HepG2 (cell line): ENCODE measurements around the gene SEMA3F. TPM values are rescaled to one million over a fixed set of nuclear protein-coding genes. Genes with fewer than 3 reads are reported as not detected.

Source experiments
- AKAP8 ChIP-seq: sonication (generic); formaldehyde crosslinking; IDR thresholded peaks from 2 replicates; pipeline ENCODE4 v1.5.1; 2020; ENCODE audit warnings: mild to moderate bottlenecking, missing genetic modification reagents
- ARID2 ChIP-seq: sonication (generic); formaldehyde crosslinking; IDR thresholded peaks from 2 replicates; pipeline ENCODE4 v1.8.1; 2022; ENCODE audit warnings: mild to moderate bottlenecking, missing genetic modification reagents, borderline replicate concordance
- CEBPG ChIP-seq: IDR thresholded peaks from 2 replicates; pipeline ENCODE4 v1.6.1; 2016
- CENPT ChIP-seq: sonication (generic); formaldehyde crosslinking; IDR thresholded peaks from 2 replicates; pipeline ENCODE4 v1.8.0; 2022; ENCODE audit warnings: low read depth, mild to moderate bottlenecking, moderate library complexity, missing genetic modification reagents
- CHD2 ChIP-seq: IDR thresholded peaks from 2 replicates; pipeline ENCODE4 v1.6.1; 2011; ENCODE audit warnings: low read depth, low read length, improper control_type of control experiment
- CREM ChIP-seq, 2 experiments: sonication (generic) in 1 of 2; formaldehyde crosslinking in 1 of 2; IDR thresholded peaks; 2 replicates each; pipeline versions ENCODE4 v1.4.0 to v1.6.1; 2016 to 2020; ENCODE audit warnings: antibody characterized with exemption in 1 of 2, mild to moderate bottlenecking in 1 of 2, missing genetic modification reagents in 1 of 2
- DPF2 ChIP-seq: sonication (generic); formaldehyde crosslinking; IDR thresholded peaks from 2 replicates; pipeline ENCODE4 v1.4.0; 2020; ENCODE audit warnings: mild to moderate bottlenecking, low read depth, missing genetic modification reagents, borderline replicate concordance
- DR1 ChIP-seq: sonication (generic); formaldehyde crosslinking; IDR thresholded peaks from 2 replicates; pipeline ENCODE4 v1.8.0; 2021; ENCODE audit warnings: mild to moderate bottlenecking, missing genetic modification reagents, inconsistent platforms
- FOXC1 ChIP-seq: sonication (generic); formaldehyde crosslinking; IDR thresholded peaks from 2 replicates; pipeline ENCODE4 v1.8.0; 2022; ENCODE audit warnings: mild to moderate bottlenecking, missing genetic modification reagents, borderline replicate concordance
- HNRNPH1 ChIP-seq: fragments of 200-400 bp; formaldehyde crosslinking; optimal IDR thresholded peaks from 2 replicates; pipeline ENCODE3; 2017; ENCODE audit warnings: mild to moderate bottlenecking, low read depth, low read length
- ISX ChIP-seq: sonication (generic); formaldehyde crosslinking; conservative IDR thresholded peaks from 2 replicates; pipeline ENCODE4 v1.5.0; 2020; ENCODE audit warnings: missing genetic modification reagents
- KLF16 ChIP-seq, 2 experiments: sonication (generic) in 1 of 2; formaldehyde crosslinking in 1 of 2; IDR thresholded peaks; 2 replicates each; pipeline versions ENCODE4 v1.6.1 to v1.8.0; 2016 to 2023; ENCODE audit warnings: missing genetic modification reagents in 2 of 2, missing compliant biosample characterization in 1 of 2
- LCORL ChIP-seq, 2 experiments: fragments of 450-650 bp in 1 of 2; sonication (generic) in 1 of 2; formaldehyde crosslinking in 1 of 2; IDR thresholded peaks; 2 replicates each; pipeline versions ENCODE4 v1.5.0 to v1.6.1; 2017 to 2020; ENCODE audit warnings: antibody characterized with exemption in 1 of 2, missing genetic modification reagents in 1 of 2
- MEIS1 ChIP-seq: sonication (generic); formaldehyde crosslinking; IDR thresholded peaks from 2 replicates; pipeline ENCODE4 v1.9.0; 2021; ENCODE audit warnings: mild to moderate bottlenecking, missing genetic modification reagents, moderate library complexity, borderline replicate concordance
- MLLT10 ChIP-seq: sonication (generic); formaldehyde crosslinking; IDR thresholded peaks from 2 replicates; pipeline ENCODE4 v1.4.0; 2020; ENCODE audit warnings: missing genetic modification reagents
- PITX1 ChIP-seq: sonication (generic); formaldehyde crosslinking; IDR thresholded peaks from 2 replicates; pipeline ENCODE4 v1.5.1; 2020; ENCODE audit warnings: mild to moderate bottlenecking, missing genetic modification reagents
- PRDM4 ChIP-seq: sonication (generic); formaldehyde crosslinking; IDR thresholded peaks from 2 replicates; pipeline ENCODE4 v1.9.0; 2021; ENCODE audit warnings: missing genetic modification reagents, borderline replicate concordance
- SP4 ChIP-seq: sonication (generic); formaldehyde crosslinking; IDR thresholded peaks from 2 replicates; pipeline ENCODE4 v1.8.1; 2023; ENCODE audit warnings: mild to moderate bottlenecking, missing genetic modification reagents
- THAP7 ChIP-seq: sonication (generic); formaldehyde crosslinking; IDR thresholded peaks from 2 replicates; pipeline ENCODE4 v1.8.1; 2023; ENCODE audit warnings: mild to moderate bottlenecking, missing genetic modification reagents
- ZFP37 ChIP-seq: sonication (generic); formaldehyde crosslinking; IDR thresholded peaks from 2 replicates; pipeline ENCODE4 v1.4.0; 2020; ENCODE audit warnings: missing genetic modification reagents, borderline replicate concordance
- ZNF256 ChIP-seq: sonication (generic); formaldehyde crosslinking; conservative IDR thresholded peaks from 2 replicates; pipeline ENCODE4 v1.4.0; 2020; ENCODE audit warnings: missing genetic modification reagents
- ZNF430 ChIP-seq: sonication (generic); formaldehyde crosslinking; IDR thresholded peaks from 2 replicates; pipeline ENCODE4 v1.9.0; 2021; ENCODE audit warnings: mild to moderate bottlenecking, missing genetic modification reagents
- ZNF432 ChIP-seq: sonication (generic); formaldehyde crosslinking; IDR thresholded peaks from 2 replicates; pipeline ENCODE4 v1.5.0; 2020; ENCODE audit warnings: missing genetic modification reagents, mild to moderate bottlenecking, borderline replicate concordance
- ZNF451 ChIP-seq: sonication (generic); formaldehyde crosslinking; IDR thresholded peaks from 2 replicates; pipeline ENCODE4 v1.5.0; 2020; ENCODE audit warnings: mild to moderate bottlenecking, missing genetic modification reagents
- ZNF556 ChIP-seq: sonication (generic); formaldehyde crosslinking; IDR thresholded peaks from 2 replicates; pipeline ENCODE4 v1.4.0; 2020; ENCODE audit warnings: mild to moderate bottlenecking, missing genetic modification reagents, borderline replicate concordance
- ZNF761 ChIP-seq: sonication (generic); formaldehyde crosslinking; conservative IDR thresholded peaks from 2 replicates; pipeline ENCODE4 v1.4.0; 2020; ENCODE audit warnings: mild to moderate bottlenecking, missing genetic modification reagents
- ZZZ3 ChIP-seq: sonication (generic); formaldehyde crosslinking; IDR thresholded peaks from 2 replicates; pipeline ENCODE4 v1.4.0; 2020; ENCODE audit warnings: missing genetic modification reagents, mild to moderate bottlenecking, borderline replicate concordance
- polyA plus RNA-seq, 8 experiments: library from polyadenylated mRNA; depleted of rRNA in 3 of 8; stranded (reverse) in 7 of 8; unstranded in 1 of 8; fragments of >200 nt; fragmentation: Illumina TruSeq in 4 of 8; extraction: Trizol in 4 of 8; gene quantifications; 2 replicates each; pipeline versions ENCODE4 v1.2.1 to v1.2.3, GENCODE V29; 2011 to 2016; ENCODE audit warnings: low read depth in 4 of 8, missing spikeins in 1 of 8, mixed read lengths in 1 of 8; ENCODE audit not compliant: insufficient read depth in 1 of 8
- total RNA-seq, 5 experiments: library from RNA; depleted of rRNA; stranded (reverse); fragments of >200 nt; fragmentation: Illumina TruSeq; extraction: Trizol; gene quantifications; 2 replicates each; pipeline ENCODE4 v1.2.3, GENCODE V29; 2016; ENCODE audit warnings: low read depth in 1 of 5

SEMA3F gene
- total and polyA plus RNA-seq, 2 of the 13 experiments (the other 11 are each of a cell fraction or from before 2014, with no cell fraction given) = 7.6 to 17.2 TPM

- TF ChIP-seq MEIS1 (CRISPR knock-in tag) = 0 out of 2 replicates have a peak, but pooled peaks have one; percentile 44
- TF ChIP-seq ZNF556 (CRISPR knock-in tag) = no peak
- peak; percentile 24; the same call in 1 of the 2 replicates for TF ChIP-seq CREM (IDR thresholded peaks at IDR 0.05)
- no peak for TF ChIP-seq CREM (CRISPR knock-in tag; IDR thresholded peaks at IDR 0.05)
- TF ChIP-seq ZFP37 (CRISPR knock-in tag) = peak; percentile 57; the same call in 1 of the 2 replicates
- 0 out of 2 replicates have a peak, but pooled peaks have one; percentile 75 for TF ChIP-seq ZNF430
- 0 out of 2 replicates have a peak, but pooled peaks have one; percentile 46 for TF ChIP-seq SP4 (CRISPR knock-in tag)
- TF ChIP-seq DR1 = 0 out of 2 replicates have a peak, but pooled peaks have one; percentile 20
- TF ChIP-seq KLF16 (CRISPR knock-in tag; IDR thresholded peaks at IDR 0.05) = no peak; a peak in 1 of 4 replicates
- TF ChIP-seq MLLT10 = 0 out of 2 replicates have a peak, but pooled peaks have one; percentile 44
- TF ChIP-seq AKAP8 (CRISPR knock-in tag) = peak; percentile 84; the same call in 1 of the 2 replicates
- TF ChIP-seq FOXC1 = peak; percentile 48; the same call in 1 of the 2 replicates
- TF ChIP-seq ZNF451 (CRISPR knock-in tag) = 0 out of 2 replicates have a peak, but pooled peaks have one; percentile 63
- TF ChIP-seq ZNF432 (CRISPR knock-in tag) = no peak
- TF ChIP-seq HNRNPH1 = peak; percentile 72
- no peak for TF ChIP-seq CEBPG (CRISPR knock-in tag)
- peak; percentile 70 for TF ChIP-seq ZNF761 (CRISPR knock-in tag)
- 0 out of 2 replicates have a peak, but pooled peaks have one; percentile 31 for TF ChIP-seq THAP7 (CRISPR knock-in tag)
- peak; percentile 58; the same call in 1 of the 2 replicates for TF ChIP-seq ZNF256
- TF ChIP-seq CHD2 = no peak
- 0 out of 2 replicates have a peak, but pooled peaks have one; percentile 53 for TF ChIP-seq PRDM4 (CRISPR knock-in tag)
- no peak; the same call in 1 of the 2 replicates for TF ChIP-seq DPF2
- TF ChIP-seq PITX1 (CRISPR knock-in tag) = peak; percentile 67; the same call in 1 of the 2 replicates
- peak; percentile 92 for TF ChIP-seq ISX (CRISPR knock-in tag)
- no peak for TF ChIP-seq LCORL (IDR thresholded peaks at IDR 0.05)
- peak; percentile 67; the same call in 1 of the 2 replicates for TF ChIP-seq LCORL (CRISPR knock-in tag; IDR thresholded peaks at IDR 0.05)
- no peak for TF ChIP-seq ZZZ3 (CRISPR knock-in tag)
- TF ChIP-seq CENPT = no peak
- TF ChIP-seq ARID2 (CRISPR knock-in tag) = no peak
Measured at GRCh38 chr3:50221411-50222168, 66.5 kb downstream of the SEMA3F start (continued).
